Kidney epithelial cell (primary cell): ENCODE data around the gene VGLL4. TPM values are rescaled to one million over a fixed set of nuclear protein-coding genes. Genes with fewer than 3 reads are reported as not detected.
A peak's percentile ranks its signal among the peaks of the same experiment; 100 is the strongest.

Source experiments
- DNase-seq: peaks from one replicate; pipeline ENCODE4 v3.0.0-alpha.2; 2010; ENCODE audit warnings: low read depth
- H3K27me3 ChIP-seq: 2 replicates; pipeline ENCODE4 v1.6.0; 2011; ENCODE audit warnings: low read length; ENCODE audit not compliant: control insufficient read depth, insufficient read depth
- H3K36me3 ChIP-seq: 2 replicates; pipeline ENCODE4 v1.5.1; 2011; ENCODE audit warnings: low read length; ENCODE audit not compliant: control insufficient read depth, insufficient read depth
- H3K4me3 ChIP-seq: 2 replicates; pipeline ENCODE4 v1.5.1; 2011; ENCODE audit warnings: low read depth, mild to moderate bottlenecking, control low read depth, low read length
- CTCF ChIP-seq: IDR thresholded peaks from 2 replicates; pipeline ENCODE4 v1.5.1; 2011; ENCODE audit warnings: mild to moderate bottlenecking, moderate library complexity, low read length, control low read depth, inconsistent platforms; ENCODE audit not compliant: insufficient read depth, poor library complexity, severe bottlenecking
- total RNA-seq: library from RNA; depleted of rRNA; stranded (reverse); fragments of >200 nt; gene quantifications from 2 replicates; pipeline ENCODE4 v1.2.3, GENCODE V29; 2015

VGLL4 gene
- total RNA-seq, 1 donor from 2014 or later: 96.3 TPM

- DNase-seq: no peak
- no peak for TF ChIP-seq CTCF
- Histone ChIP-seq H3K27me3 (no peaks in the 10 kb centered on the region), H3K36me3 (no peaks in the 10 kb centered on the region), H3K4me3 (no peak overlapping the region)
Measured at GRCh38 chr3:11648735-11649134, 5.0 kb upstream of the VGLL4 start.

- H3K27me3 ChIP-seq: no peaks in the 10 kb centered on the region
- DNase-seq: no peak
- H3K36me3 ChIP-seq: no peaks in the 10 kb centered on the region
- TF ChIP-seq CTCF: no peak
- H3K4me3 ChIP-seq: peak overlapping the region; percentile 54
Measured at GRCh38 chr3:11643201-11643603, 513 bp downstream of the VGLL4 start.

GRCh38 chr3:11642431-11643191 lies 1.1 kb downstream of the VGLL4 start:
- H3K4me3 ChIP-seq: peak overlapping the region; percentile 54
- no peaks in the 10 kb centered on the region for H3K36me3 ChIP-seq
- DNase-seq: no peak
- no peak for TF ChIP-seq CTCF
- no peaks in the 10 kb centered on the region for H3K27me3 ChIP-seq

GRCh38 chr3:11641683-11642430 lies 1.9 kb downstream of the VGLL4 start:
- Histone ChIP-seq H3K36me3 (no peaks in the 10 kb centered on the region), H3K27me3 (no peaks in the 10 kb centered on the region), H3K4me3 (peak overlapping the region; percentile 54)
- DNase-seq: no peak
- no peak for TF ChIP-seq CTCF

- no peak for TF ChIP-seq CTCF
- H3K4me3 ChIP-seq: peak overlapping the region; percentile 54
- no peaks in the 10 kb centered on the region for H3K36me3 ChIP-seq
- H3K27me3 ChIP-seq: no peaks in the 10 kb centered on the region
- DNase-seq: no peak
Measured at GRCh38 chr3:11641316-11641682, 2.4 kb downstream of the VGLL4 start.
